ENCODE measurements around the gene IL21R. TPM values are rescaled to one million over a fixed set of nuclear protein-coding genes. Genes with fewer than 3 reads are reported as not detected.

The IL21R gene
- total and polyA plus RNA-seq, 9 of the 15 experiments (the other 6 are each of a cell fraction or from before 2014, with no cell fraction given): 0.04 to 0.34 (median 0.18) TPM; not detected in 1

- TF ChIP-seq REST (IDR thresholded peaks at IDR 0.05; ENCODE audit: borderline replicate concordance) (0 out of 2 replicates have a peak, but pooled peaks have one; percentile 14), REST (CRISPR knock-in tag; IDR thresholded peaks at IDR 0.05; ENCODE audit: low read depth) (no peak), MYNN (IDR thresholded peaks at IDR 0.05) (0 out of 2 replicates have a peak, but pooled peaks have one; percentile 49), MYNN (CRISPR knock-in tag; IDR thresholded peaks at IDR 0.05) (no peak), TEAD1 (CRISPR knock-in tag; IDR thresholded peaks at IDR 0.05) (peak in 1 of 2 experiments; percentile 62; a peak in 2 of 4 replicates), NRF1 (conservative IDR thresholded peaks at IDR 0.05 in 1 of 2, IDR thresholded peaks at IDR 0.05 in 1 of 2) (peak; percentile 70 to 79)
- TF ChIP-seq, protein P1, sequence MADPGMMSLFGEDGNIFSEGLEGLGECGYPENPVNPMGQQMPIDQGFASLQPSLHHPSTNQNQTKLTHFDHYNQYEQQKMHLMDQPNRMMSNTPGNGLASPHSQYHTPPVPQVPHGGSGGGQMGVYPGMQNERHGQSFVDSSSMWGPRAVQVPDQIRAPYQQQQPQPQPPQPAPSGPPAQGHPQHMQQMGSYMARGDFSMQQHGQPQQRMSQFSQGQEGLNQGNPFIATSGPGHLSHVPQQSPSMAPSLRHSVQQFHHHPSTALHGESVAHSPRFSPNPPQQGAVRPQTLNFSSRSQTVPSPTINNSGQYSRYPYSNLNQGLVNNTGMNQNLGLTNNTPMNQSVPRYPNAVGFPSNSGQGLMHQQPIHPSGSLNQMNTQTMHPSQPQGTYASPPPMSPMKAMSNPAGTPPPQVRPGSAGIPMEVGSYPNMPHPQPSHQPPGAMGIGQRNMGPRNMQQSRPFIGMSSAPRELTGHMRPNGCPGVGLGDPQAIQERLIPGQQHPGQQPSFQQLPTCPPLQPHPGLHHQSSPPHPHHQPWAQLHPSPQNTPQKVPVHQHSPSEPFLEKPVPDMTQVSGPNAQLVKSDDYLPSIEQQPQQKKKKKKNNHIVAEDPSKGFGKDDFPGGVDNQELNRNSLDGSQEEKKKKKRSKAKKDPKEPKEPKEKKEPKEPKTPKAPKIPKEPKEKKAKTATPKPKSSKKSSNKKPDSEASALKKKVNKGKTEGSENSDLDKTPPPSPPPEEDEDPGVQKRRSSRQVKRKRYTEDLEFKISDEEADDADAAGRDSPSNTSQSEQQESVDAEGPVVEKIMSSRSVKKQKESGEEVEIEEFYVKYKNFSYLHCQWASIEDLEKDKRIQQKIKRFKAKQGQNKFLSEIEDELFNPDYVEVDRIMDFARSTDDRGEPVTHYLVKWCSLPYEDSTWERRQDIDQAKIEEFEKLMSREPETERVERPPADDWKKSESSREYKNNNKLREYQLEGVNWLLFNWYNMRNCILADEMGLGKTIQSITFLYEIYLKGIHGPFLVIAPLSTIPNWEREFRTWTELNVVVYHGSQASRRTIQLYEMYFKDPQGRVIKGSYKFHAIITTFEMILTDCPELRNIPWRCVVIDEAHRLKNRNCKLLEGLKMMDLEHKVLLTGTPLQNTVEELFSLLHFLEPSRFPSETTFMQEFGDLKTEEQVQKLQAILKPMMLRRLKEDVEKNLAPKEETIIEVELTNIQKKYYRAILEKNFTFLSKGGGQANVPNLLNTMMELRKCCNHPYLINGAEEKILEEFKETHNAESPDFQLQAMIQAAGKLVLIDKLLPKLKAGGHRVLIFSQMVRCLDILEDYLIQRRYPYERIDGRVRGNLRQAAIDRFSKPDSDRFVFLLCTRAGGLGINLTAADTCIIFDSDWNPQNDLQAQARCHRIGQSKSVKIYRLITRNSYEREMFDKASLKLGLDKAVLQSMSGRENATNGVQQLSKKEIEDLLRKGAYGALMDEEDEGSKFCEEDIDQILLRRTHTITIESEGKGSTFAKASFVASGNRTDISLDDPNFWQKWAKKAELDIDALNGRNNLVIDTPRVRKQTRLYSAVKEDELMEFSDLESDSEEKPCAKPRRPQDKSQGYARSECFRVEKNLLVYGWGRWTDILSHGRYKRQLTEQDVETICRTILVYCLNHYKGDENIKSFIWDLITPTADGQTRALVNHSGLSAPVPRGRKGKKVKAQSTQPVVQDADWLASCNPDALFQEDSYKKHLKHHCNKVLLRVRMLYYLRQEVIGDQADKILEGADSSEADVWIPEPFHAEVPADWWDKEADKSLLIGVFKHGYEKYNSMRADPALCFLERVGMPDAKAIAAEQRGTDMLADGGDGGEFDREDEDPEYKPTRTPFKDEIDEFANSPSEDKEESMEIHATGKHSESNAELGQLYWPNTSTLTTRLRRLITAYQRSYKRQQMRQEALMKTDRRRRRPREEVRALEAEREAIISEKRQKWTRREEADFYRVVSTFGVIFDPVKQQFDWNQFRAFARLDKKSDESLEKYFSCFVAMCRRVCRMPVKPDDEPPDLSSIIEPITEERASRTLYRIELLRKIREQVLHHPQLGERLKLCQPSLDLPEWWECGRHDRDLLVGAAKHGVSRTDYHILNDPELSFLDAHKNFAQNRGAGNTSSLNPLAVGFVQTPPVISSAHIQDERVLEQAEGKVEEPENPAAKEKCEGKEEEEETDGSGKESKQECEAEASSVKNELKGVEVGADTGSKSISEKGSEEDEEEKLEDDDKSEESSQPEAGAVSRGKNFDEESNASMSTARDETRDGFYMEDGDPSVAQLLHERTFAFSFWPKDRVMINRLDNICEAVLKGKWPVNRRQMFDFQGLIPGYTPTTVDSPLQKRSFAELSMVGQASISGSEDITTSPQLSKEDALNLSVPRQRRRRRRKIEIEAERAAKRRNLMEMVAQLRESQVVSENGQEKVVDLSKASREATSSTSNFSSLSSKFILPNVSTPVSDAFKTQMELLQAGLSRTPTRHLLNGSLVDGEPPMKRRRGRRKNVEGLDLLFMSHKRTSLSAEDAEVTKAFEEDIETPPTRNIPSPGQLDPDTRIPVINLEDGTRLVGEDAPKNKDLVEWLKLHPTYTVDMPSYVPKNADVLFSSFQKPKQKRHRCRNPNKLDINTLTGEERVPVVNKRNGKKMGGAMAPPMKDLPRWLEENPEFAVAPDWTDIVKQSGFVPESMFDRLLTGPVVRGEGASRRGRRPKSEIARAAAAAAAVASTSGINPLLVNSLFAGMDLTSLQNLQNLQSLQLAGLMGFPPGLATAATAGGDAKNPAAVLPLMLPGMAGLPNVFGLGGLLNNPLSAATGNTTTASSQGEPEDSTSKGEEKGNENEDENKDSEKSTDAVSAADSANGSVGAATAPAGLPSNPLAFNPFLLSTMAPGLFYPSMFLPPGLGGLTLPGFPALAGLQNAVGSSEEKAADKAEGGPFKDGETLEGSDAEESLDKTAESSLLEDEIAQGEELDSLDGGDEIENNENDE (IDR thresholded peaks at IDR 0.05; ENCODE audit: low read depth, low read length): no peak
These were observed 68.8 kb downstream of the IL21R start (continued) for GRCh38 chr16:27470567-27471431.
